NB4 (cell line): ENCODE data around the gene PLTP.

Source experiments
- CTCF ChIP-seq: IDR thresholded peaks from one replicate; pipeline ENCODE4 v1.5.1; 2012; ENCODE audit warnings: low read depth, low read length
- MAX ChIP-seq: IDR thresholded peaks from 2 replicates; pipeline ENCODE4 v1.6.1; 2011; ENCODE audit warnings: low read depth, low read length
- MYC ChIP-seq: IDR thresholded peaks from 2 replicates; pipeline ENCODE4 v1.6.1; 2011; ENCODE audit warnings: low read depth, low read length
- POLR2A ChIP-seq: IDR thresholded peaks from 2 replicates; pipeline ENCODE4 v1.6.1; 2011; ENCODE audit warnings: mild to moderate bottlenecking; ENCODE audit not compliant: insufficient read length; ENCODE audit errors: extremely low read depth

DNA sequence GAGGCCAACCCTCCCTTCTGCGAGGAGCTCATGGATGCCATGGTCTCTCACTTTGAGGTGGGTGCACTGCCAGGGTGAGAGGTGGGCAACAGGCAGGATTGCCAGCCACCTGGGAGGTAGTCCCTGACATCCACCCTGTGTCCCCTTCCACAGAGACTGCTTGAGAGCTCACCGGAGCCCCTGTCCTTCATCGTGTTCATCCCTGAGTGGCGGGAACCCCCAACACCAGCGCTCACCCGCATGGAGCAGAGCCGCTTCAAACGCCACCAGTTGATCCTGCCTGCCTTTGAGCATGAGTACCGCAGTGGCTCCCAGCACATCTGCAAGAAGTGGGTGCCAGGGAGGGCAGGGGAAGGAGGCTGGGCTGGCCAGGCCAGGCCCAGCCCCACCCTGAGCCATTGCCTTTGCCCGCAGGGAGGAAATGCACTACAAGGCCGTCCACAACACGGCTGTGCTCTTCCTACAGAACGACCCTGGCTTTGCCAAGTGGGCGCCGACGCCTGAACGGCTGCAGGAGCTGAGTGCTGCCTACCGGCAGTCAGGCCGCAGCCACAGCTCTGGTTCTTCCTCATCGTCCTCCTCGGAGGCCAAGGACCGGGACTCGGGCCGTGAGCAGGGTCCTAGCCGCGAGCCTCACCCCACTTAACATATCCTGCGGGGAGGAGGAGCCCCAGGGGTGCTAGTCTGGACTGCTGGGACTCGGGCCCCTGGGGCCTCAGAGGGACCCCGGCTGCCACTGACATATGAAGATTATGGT lies 35.3 kb upstream of the PLTP start:
- TF ChIP-seq CTCF (no peak), MYC (no peak), POLR2A (no peak), MAX (no peak)
